ENCODE results near the gene NPEPPS. TPM values are rescaled to one million over a fixed set of nuclear protein-coding genes. Genes with fewer than 3 reads are reported as not detected.

The NPEPPS gene
- total and polyA plus RNA-seq, 2 of the 8 experiments (the other 6 are each of a cell fraction or from before 2014, with no cell fraction given), result 53.6 to 118 TPM

- TF ChIP-seq NANOG (IDR thresholded peaks at IDR 0.05; ENCODE audit: insufficient read depth, low read depth, low read length, poor library complexity, severe bottlenecking), result no peak
- TF ChIP-seq SP4 (IDR thresholded peaks at IDR 0.05; ENCODE audit: low read length), result no peak
- TF ChIP-seq GTF2F1 (IDR thresholded peaks at IDR 0.05; ENCODE audit: borderline replicate concordance, low read depth, low read length), result no peak
- no peak for TF ChIP-seq FOSL1 (IDR thresholded peaks at IDR 0.05; ENCODE audit: insufficient read depth, low read depth, low read length)
Measured at GRCh38 chr17:47635734-47636133, 104.8 kb downstream of the NPEPPS start (continued).

Measured in H1 (cell line).